Central memory CD8-positive, alpha-beta T cell (primary cell): Measurements from ENCODE around the gene RHBG.

Source experiments
- ATAC-seq: fragments of 150-1000 bp; cut with Tn5 transposase; replicated peaks from 2 replicates; pipeline ENCODE4 v1.10.0; 2022; ENCODE audit warnings: mild to moderate bottlenecking, moderate FRiP score, moderate number of reproducible peaks; ENCODE audit not compliant: poor library complexity, severe bottlenecking; ENCODE audit errors: extremely low read depth
- DNase-seq, 2 donors: peaks; one replicate each; pipeline ENCODE4 v3.0.0; 2021; ENCODE audit warnings: low spot score in 2 of 2
- H3K27ac Mint-ChIP-seq: one replicate; pipeline ENCODE4 v1.8.0; 2022; ENCODE audit warnings: low read depth, mild to moderate bottlenecking, moderate library complexity, mixed read lengths
- H3K27me3 Mint-ChIP-seq: one replicate; pipeline ENCODE4 v1.8.0; 2022; ENCODE audit warnings: mixed read lengths
- H3K36me3 Mint-ChIP-seq: one replicate; pipeline ENCODE4 v1.8.0; 2022; ENCODE audit warnings: mild to moderate bottlenecking, moderate library complexity, mixed read lengths; ENCODE audit not compliant: insufficient read depth
- H3K4me1 Mint-ChIP-seq: one replicate; pipeline ENCODE4 v1.8.0; 2022; ENCODE audit warnings: mixed read lengths
- H3K4me3 Mint-ChIP-seq: one replicate; pipeline ENCODE4 v1.8.0; 2022; ENCODE audit warnings: mild to moderate bottlenecking, moderate library complexity, mixed read lengths
- H3K9me3 Mint-ChIP-seq: one replicate; pipeline ENCODE4 v1.8.0; 2022; ENCODE audit warnings: mixed read lengths

RHBG gene

GRCh38 chr1:156391701-156392100 lies 22.7 kb downstream of the RHBG start:
- DNase-seq (no peak), ATAC-seq (no peak)
- no peak overlapping the region for H3K4me3 Mint-ChIP-seq
- no peaks in the 10 kb centered on the region for H3K4me1 Mint-ChIP-seq
- no peaks in the 10 kb centered on the region for H3K36me3 Mint-ChIP-seq
- H3K9me3 Mint-ChIP-seq, result no peaks in the 10 kb centered on the region
- H3K27me3 Mint-ChIP-seq, result peaks cover 46% of the 10 kb centered on the region
- no peak overlapping the region for H3K27ac Mint-ChIP-seq

- H3K9me3 Mint-ChIP-seq, result no peaks in the 10 kb centered on the region
- H3K27ac Mint-ChIP-seq, result no peak overlapping the region
- H3K4me1 Mint-ChIP-seq, result no peaks in the 10 kb centered on the region
- no peaks in the 10 kb centered on the region for H3K36me3 Mint-ChIP-seq
- DNase-seq (no peak), ATAC-seq (no peak)
- H3K4me3 Mint-ChIP-seq, result no peak overlapping the region
- peaks cover 46% of the 10 kb centered on the region for H3K27me3 Mint-ChIP-seq
These were observed 23.4 kb downstream of the RHBG start for GRCh38 chr1:156392452-156392853.

GRCh38 chr1:156393095-156393494 lies 24.1 kb downstream of the RHBG start:
- DNase-seq (no peak), ATAC-seq (no peak)
- no peak overlapping the region for H3K27ac Mint-ChIP-seq
- no peak overlapping the region for H3K4me3 Mint-ChIP-seq
- H3K27me3 Mint-ChIP-seq, result peaks cover 46% of the 10 kb centered on the region
- H3K36me3 Mint-ChIP-seq, result no peaks in the 10 kb centered on the region
- H3K4me1 Mint-ChIP-seq, result no peaks in the 10 kb centered on the region
- H3K9me3 Mint-ChIP-seq, result no peaks in the 10 kb centered on the region

- ATAC-seq, result no peak
- H3K27me3 Mint-ChIP-seq, result peaks cover 39% of the 10 kb centered on the region
- no peaks in the 10 kb centered on the region for H3K36me3 Mint-ChIP-seq
- no peak for DNase-seq
- H3K4me3 Mint-ChIP-seq, result no peak overlapping the region
- H3K4me1 Mint-ChIP-seq, result no peaks in the 10 kb centered on the region
- no peak overlapping the region for H3K27ac Mint-ChIP-seq
- H3K9me3 Mint-ChIP-seq, result no peaks in the 10 kb centered on the region
These were observed 25.1 kb downstream of the RHBG start for GRCh38 chr1:156394082-156394481.

GRCh38 chr1:156394835-156395461 lies 25.9 kb downstream of the RHBG start:
- DNase-seq, result no peak
- H3K36me3 Mint-ChIP-seq, result no peaks in the 10 kb centered on the region
- ATAC-seq, result no peak

GRCh38 chr1:156399355-156400125 lies 30.5 kb downstream of the RHBG start:
- no peaks in the 10 kb centered on the region for H3K9me3 Mint-ChIP-seq
- peak overlapping the region; percentile 23 for H3K27ac Mint-ChIP-seq
- no peak overlapping the region for H3K4me3 Mint-ChIP-seq
- H3K4me1 Mint-ChIP-seq, result no peaks in the 10 kb centered on the region
- DNase-seq (no peak), ATAC-seq (no peak)
- H3K36me3 Mint-ChIP-seq, result no peaks in the 10 kb centered on the region
- peaks cover 31% of the 10 kb centered on the region for H3K27me3 Mint-ChIP-seq

More at GRCh38 chr1:156394835-156395461, 25.9 kb downstream of the RHBG start:
- H3K9me3 Mint-ChIP-seq, result no peaks in the 10 kb centered on the region
- H3K27ac Mint-ChIP-seq, result peak overlapping the region; percentile 80
- H3K4me3 Mint-ChIP-seq, result no peak overlapping the region
- H3K4me1 Mint-ChIP-seq, result no peaks in the 10 kb centered on the region
- peaks cover 31% of the 10 kb centered on the region for H3K27me3 Mint-ChIP-seq

GRCh38 chr1:156400191-156400935 lies 31.4 kb downstream of the RHBG start:
- Mint-ChIP-seq H3K27ac (no peak overlapping the region), H3K4me1 (no peaks in the 10 kb centered on the region), H3K9me3 (no peaks in the 10 kb centered on the region), H3K4me3 (no peak overlapping the region), H3K27me3 (peaks cover 27% of the 10 kb centered on the region), H3K36me3 (no peaks in the 10 kb centered on the region)
- DNase-seq (no peak), ATAC-seq (no peak)

- no peaks in the 10 kb centered on the region for H3K4me1 Mint-ChIP-seq
These were observed 32.1 kb downstream of the RHBG start for GRCh38 chr1:156401041-156401574.

GRCh38 chr1:156401681-156402081 lies 32.7 kb downstream of the RHBG start:
- no peaks in the 10 kb centered on the region for H3K9me3 Mint-ChIP-seq
- peaks cover 40% of the 10 kb centered on the region for H3K27me3 Mint-ChIP-seq

More at GRCh38 chr1:156401041-156401574, 32.1 kb downstream of the RHBG start:
- H3K9me3 Mint-ChIP-seq, result no peaks in the 10 kb centered on the region
- peaks cover 35% of the 10 kb centered on the region for H3K27me3 Mint-ChIP-seq
- H3K27ac Mint-ChIP-seq, result no peak overlapping the region
- no peaks in the 10 kb centered on the region for H3K36me3 Mint-ChIP-seq
- H3K4me3 Mint-ChIP-seq, result no peak overlapping the region
- no peak for DNase-seq
- no peak for ATAC-seq

GRCh38 chr1:156402331-156403020 lies 33.5 kb downstream of the RHBG start:
- ATAC-seq, result no peak
- H3K27me3 Mint-ChIP-seq, result peaks cover 43% of the 10 kb centered on the region

More at GRCh38 chr1:156401681-156402081, 32.7 kb downstream of the RHBG start:
- Mint-ChIP-seq H3K4me3 (no peak overlapping the region), H3K27ac (no peak overlapping the region), H3K4me1 (no peaks in the 10 kb centered on the region), H3K36me3 (no peaks in the 10 kb centered on the region)
- DNase-seq (no peak), ATAC-seq (no peak)

GRCh38 chr1:156405670-156406069 lies 36.7 kb downstream of the RHBG start:
- Mint-ChIP-seq H3K9me3 (no peaks in the 10 kb centered on the region), H3K27me3 (peaks cover 56% of the 10 kb centered on the region), H3K4me3 (no peak overlapping the region), H3K36me3 (no peaks in the 10 kb centered on the region), H3K27ac (no peak overlapping the region), H3K4me1 (no peaks in the 10 kb centered on the region)
- no peak for ATAC-seq
- DNase-seq, result no peak

More at GRCh38 chr1:156402331-156403020, 33.5 kb downstream of the RHBG start:
- Mint-ChIP-seq H3K4me3 (no peak overlapping the region), H3K36me3 (no peaks in the 10 kb centered on the region), H3K4me1 (no peaks in the 10 kb centered on the region), H3K9me3 (no peaks in the 10 kb centered on the region), H3K27ac (no peak overlapping the region)
- DNase-seq, result no peak

- H3K9me3 Mint-ChIP-seq, result no peaks in the 10 kb centered on the region
- no peak overlapping the region for H3K4me3 Mint-ChIP-seq
- DNase-seq (no peak), ATAC-seq (no peak)
- no peak overlapping the region for H3K27ac Mint-ChIP-seq
- no peaks in the 10 kb centered on the region for H3K4me1 Mint-ChIP-seq
- H3K36me3 Mint-ChIP-seq, result no peaks in the 10 kb centered on the region
- peaks cover 60% of the 10 kb centered on the region for H3K27me3 Mint-ChIP-seq
These were observed 37.2 kb downstream of the RHBG start for GRCh38 chr1:156406251-156406650.
